Stimulated activated CD4-positive, alpha-beta T cell treated with anti-CD3 and anti-CD28 coated beads, Interleukin-12 subunit alpha, Interleukin-12 subunit beta, amount 100 ng/mL, for 24 hours (primary cell): ENCODE measurements around the gene BBS7.
A peak's percentile ranks its signal among the peaks of the same experiment; 100 is the strongest.

Experiments
- DNase-seq, 2 experiments: peaks; one replicate each; pipeline ENCODE4 v3.0.0-alpha.2; 2020; ENCODE audit warnings: low read depth in 2 of 2

Gene BBS7

GRCh38 chr4:121827853-121828252 is 42.4 kb downstream of the BBS7 start:
- DNase-seq: no peak

DNA sequence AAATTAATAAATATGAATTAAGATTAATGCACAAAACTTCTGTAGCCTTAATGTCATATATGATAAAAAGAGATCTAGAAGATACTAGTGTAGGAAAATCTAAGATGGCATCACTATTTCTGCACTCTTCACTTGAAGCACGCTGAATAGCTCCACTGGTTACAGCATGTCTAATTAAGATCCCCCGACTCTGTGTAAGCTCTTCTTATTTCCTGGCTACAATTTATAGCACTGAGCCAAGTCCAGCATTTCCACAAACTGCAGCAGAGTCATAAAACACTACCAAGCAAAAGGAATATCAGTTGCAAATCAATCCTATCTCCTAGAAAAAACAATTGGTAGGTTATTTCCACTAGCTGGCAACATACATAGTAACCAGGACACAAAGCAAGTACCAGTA is 45.3 kb downstream of the BBS7 start:
- DNase-seq: no peak

GRCh38 chr4:121824171-121824527 is 46.1 kb downstream of the BBS7 start:
- no peak for DNase-seq

DNA sequence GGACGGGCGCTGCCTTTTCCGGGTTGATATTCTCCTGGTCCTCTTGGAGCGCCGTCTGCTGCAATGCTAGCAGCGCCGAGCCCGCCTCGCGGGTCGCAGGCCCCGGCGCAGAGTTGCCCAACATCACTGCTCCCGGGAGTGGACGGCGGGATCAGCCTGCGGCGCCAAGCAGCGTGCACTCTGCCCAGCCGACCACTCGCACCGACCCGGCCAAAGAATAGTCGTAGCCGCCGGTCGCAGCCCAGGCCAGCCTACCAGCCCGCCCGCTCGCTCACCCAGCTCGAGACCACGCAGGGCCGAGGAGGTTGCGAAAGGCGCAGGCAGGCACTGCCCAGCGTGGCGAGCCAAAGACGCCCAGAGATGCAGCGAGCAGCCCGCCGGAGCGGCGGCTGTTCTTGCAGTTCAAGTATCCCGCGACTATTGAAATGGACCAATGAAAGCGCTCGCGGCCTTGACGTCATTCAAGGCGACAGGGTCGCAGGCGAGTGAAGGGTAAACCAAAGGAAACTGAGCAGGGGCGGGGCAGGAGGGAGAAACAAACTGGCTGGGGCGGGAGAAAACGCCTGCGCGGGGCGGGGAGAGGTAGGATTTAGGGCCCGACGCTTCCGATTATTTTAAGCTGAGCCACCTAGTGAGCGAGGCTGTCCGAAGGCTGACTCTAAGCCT is 46.6 kb downstream of the BBS7 start, which contains the start of gene CCNA2:
CCNA2 (minus strand) TSS at position 379 of the 666 bp plus-strand sequence; CDS start at position 124, 255 bp downstream.
- peak; percentile 93 to 97 for DNase-seq

- peak in 1 of 2 experiments; percentile 23 for DNase-seq
These were observed 47.3 kb downstream of the BBS7 start for GRCh38 chr4:121822796-121823504.

- no peak for DNase-seq
These were observed 48.2 kb downstream of the BBS7 start for GRCh38 chr4:121822047-121822446.

GRCh38 chr4:121819216-121819965 is 50.9 kb downstream of the BBS7 start:
- DNase-seq: no peak

DNA sequence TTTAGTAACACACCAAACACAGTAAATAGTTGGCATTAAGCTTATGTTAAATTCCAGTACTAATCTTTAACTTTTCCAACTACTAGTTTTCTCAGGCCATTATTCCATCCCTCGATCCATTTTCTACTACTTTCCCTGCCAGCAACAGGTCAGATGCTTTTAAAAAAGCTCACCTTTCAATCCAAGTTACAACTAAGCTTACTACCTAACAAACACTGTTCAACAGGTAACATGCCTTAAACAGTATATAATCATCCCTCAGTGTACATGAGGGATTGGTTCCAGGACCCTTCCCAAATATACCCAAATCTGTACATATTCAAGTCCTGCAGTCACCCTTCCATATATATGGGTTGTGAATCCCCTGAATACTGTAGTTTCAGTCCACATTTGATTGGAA is 52.1 kb downstream of the BBS7 start:
- no peak for DNase-seq

- no peak for DNase-seq
These were observed 52.6 kb downstream of the BBS7 start for GRCh38 chr4:121817701-121818100.

DNA sequence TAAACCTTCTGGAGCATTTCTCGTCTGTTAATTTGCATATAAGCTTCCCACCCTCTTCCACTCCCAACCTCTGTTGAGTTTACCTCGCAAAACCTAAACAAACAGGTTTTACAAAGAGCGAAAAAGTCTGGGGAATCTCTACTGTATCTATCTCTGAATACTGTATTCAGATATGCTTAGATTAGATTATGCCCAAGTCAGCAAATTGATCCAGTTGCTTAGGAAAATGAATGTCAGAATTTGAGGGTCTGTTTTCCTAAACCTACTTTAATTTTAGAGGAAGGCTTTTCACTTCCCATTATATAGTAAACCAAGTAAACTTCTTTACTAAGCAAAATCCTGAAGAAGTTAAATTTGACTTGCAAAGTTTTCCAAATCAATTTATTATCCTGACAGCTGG is 53.3 kb downstream of the BBS7 start:
- no peak for DNase-seq

- no peak for DNase-seq
These were observed 55.5 kb downstream of the BBS7 start for GRCh38 chr4:121814756-121815155.

DNA sequence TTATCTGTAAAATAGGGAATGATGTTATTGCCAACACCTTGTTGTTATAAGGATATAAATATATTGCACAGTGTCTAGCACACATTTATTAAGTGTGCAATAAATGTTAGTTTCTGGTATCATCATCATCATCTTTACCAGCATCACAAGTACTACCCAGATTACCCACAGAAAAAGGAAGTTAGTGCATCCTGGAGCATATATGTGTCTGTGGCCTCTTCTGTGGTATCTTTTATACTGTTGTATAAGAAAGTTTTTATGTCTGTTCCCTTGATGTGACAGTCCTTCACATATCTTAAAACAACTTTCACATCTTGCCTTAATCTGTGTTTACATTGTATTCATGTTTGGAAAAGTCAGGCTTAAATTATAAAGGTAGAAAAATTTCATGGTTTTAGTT is 59.2 kb downstream of the BBS7 start:
- DNase-seq: no peak

GRCh38 chr4:121806411-121806810 is 63.9 kb downstream of the BBS7 start:
- DNase-seq: no peak

DNA sequence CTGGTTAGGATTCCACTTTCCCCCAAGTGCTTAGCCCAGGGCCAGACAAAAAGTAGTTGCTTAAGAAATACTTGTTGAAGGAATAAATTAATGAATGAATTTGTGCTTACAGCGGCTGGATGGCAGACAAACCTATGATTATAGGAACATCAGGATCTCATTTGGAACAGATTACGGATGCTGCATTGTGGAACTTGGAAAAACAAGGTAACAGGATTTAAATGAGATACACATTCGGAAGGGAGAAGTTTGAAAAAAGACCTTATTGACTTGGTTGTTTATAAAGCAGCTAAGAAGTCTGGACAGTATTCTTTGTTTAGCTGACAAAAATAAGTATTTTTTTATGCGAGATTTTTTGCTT is 68.6 kb downstream of the BBS7 start:
- no peak for DNase-seq

GRCh38 chr4:121800961-121801714 is 69.1 kb downstream of the BBS7 start, which contains the start of gene EXOSC9:
Gene EXOSC9, plus strand, starts transcription at chr4:121801323. Its CDS starts 102 bp downstream, at chr4:121801425.
- peak; percentile 92 to 95 for DNase-seq

DNA sequence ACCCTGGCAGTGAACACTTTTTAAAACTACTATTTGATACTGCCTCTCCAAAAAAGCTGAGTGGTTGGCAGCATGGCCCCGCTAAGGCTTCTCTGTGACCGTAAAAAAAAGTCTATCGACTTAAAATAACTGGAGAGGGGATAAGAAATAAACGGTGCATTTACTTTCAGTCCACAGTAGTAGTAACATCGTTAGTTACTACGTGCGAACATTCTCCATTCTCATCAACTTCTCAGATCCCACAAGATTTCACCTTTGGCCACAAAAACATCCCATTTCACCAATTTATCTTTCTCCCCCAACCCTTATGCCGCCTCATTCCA is 69.7 kb downstream of the BBS7 start:
- DNase-seq: no peak

GRCh38 chr4:121799867-121800501 is 70.3 kb downstream of the BBS7 start:
- DNase-seq: no peak

DNA sequence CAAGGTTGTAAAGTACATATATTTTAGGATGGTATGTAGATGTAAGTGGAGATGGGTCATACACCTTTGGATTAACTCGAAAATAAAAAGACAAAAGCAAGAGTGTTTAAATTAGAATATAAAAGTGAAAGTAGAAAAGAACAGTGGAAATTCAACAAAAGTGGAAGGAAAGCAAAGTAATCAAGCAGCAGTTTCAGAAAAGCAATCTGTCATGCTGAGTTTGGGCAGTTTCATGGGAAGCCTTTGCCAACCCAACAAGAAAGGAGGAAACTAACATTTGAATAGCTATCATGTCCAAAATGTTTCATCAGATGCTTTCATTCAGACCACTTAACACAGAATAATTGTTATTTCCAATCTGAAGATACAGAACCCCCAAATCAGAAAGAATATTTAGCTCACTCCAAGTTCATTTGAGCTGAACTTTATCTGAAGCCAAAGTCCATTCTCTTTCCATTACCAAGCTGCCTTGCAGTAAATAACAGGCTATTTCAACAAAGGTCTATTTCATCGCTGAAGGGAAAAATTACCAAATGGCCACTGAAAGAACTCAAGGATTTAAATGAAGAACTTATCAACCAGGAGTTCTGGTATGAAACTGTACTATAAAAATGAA is 71.0 kb downstream of the BBS7 start:
- DNase-seq: no peak

DNA sequence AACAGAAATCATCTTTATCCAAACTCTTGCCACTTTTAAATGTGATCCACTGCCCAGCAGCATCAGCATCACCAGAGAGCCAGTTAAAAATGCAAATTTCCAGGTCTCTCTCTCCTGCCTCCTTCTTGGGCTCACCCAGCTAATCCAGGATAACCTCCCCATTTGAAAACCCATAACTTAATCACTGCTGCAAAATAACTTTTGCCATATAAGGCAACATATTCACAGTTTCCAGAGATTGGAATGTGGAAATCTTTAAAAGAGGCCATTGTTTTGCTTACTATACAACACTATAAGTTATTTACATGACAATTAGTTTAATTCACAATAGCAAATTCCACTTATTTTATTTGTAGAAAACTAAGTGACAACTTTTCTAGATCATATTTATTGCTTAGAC is 74.0 kb downstream of the BBS7 start:
- DNase-seq: no peak

- DNase-seq: no peak
These were observed 75.6 kb downstream of the BBS7 start for GRCh38 chr4:121794505-121795188.

GRCh38 chr4:121792966-121793365 is 77.3 kb downstream of the BBS7 start:
- no peak for DNase-seq
